Measurements from ENCODE around the gene GLB1L.

Gene GLB1L

DNA sequence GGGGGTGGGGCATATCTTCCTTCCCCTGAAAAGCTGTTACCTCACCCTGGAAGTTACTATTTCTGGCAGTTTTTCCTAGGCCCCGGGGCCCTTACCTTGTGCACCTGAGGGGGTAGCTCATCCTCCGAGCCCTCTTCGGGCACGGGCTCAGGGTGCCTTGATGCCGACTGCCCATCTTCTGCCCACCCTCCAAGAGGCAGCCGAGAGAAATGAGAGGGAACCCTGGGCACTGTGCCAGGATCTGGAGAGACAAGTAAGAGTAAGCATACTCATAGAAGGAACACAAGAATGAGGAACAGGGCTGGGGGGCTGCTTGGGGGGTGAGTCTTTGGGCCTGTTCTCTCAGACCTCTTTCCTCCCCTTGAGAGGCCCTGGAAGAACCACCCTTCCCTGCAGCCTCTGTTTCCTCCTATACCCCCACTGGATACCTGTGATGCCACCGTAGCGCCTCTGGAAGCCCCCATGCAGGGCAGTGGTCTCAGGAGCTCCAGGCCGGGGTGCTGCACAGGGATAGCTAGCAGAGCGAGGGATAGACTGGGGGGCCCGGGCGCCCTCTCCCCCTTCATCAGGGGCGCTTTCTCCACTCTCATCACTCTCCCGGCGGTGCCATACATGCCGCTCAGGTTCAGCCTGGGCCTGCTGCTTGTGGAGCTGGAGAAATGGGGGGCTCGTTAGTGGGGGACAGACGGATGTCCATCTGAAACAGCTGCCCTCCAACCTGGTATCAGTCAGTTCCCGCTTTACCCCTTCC, 24.4 kb downstream of the GLB1L start:
- no peak for DNase-seq

DNA sequence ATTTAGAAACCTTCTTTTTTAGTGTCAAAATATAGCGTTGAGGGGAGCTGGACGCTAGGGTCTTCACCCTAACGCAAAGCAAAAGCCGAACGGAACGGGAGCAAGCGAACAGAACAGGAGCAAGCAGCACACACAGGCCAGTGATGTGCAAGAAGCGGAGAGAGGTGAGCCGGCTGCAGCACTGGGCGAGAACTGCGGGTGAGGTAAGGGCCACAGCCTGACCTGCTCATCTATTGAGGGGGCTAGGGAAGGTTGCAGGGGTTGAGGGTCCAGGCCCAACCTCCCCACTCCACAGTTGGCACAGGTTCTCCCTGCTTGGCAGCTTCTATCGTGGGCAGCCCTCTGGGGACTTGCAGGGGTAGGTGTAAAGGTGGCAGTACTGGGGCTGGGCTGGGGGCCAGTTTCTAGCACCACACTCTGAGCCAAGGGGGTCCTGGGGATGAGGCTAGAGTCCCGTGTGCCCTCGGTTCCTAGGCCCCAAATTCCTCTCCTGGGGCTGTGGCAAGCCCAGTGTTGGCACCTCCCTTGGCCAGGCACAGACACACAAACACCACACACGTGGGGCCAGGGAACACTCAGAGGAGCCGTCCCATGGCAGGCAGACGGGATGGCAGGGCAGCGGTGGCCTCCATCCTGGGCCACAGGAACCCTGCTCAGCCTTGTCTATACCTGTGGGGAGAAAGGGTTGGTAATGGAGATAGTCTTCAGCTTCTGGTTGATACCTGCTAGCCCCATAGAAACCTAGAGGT, 25.3 kb downstream of the GLB1L start:
- no peak for DNase-seq

GRCh38 chr2:219218732-219219701, 26.2 kb downstream of the GLB1L start, which contains the start of gene ABCB6:
Gene ABCB6, minus strand, starts transcription at chr2:219218958. Its CDS starts 285 bp downstream, at chr2:219218673.
- peak; percentile 66 for DNase-seq

- DNase-seq: peak; percentile 41
Observed at GRCh38 chr2:219218217-219218731, 27.0 kb downstream of the GLB1L start.

GRCh38 chr2:219216535-219216915, 28.7 kb downstream of the GLB1L start:
- no peak for DNase-seq

GRCh38 chr2:219215871-219216534, 29.2 kb downstream of the GLB1L start:
- no peak for DNase-seq

DNA sequence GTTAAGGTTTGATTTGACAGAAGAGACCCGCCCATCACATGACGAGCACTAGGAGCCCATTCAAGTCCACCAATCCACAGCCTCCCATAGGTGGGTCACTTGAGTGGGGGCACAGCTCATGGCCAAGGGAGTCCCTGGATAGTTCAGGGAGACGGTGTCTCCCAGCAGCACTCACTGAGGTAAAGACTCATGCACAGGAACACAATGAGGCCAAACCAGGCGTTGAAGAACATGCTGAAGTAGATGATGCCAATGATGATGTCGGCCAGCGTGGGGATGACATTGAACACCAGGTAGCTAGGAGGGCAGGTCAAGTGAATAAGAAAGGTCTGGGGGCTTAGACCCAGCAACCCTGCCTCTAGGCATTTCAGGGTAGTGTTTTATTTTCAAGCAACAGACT, 30.5 kb downstream of the GLB1L start:
- no peak for DNase-seq

- no peak for DNase-seq
Observed at GRCh38 chr2:219214141-219214540, 31.1 kb downstream of the GLB1L start.

DNA sequence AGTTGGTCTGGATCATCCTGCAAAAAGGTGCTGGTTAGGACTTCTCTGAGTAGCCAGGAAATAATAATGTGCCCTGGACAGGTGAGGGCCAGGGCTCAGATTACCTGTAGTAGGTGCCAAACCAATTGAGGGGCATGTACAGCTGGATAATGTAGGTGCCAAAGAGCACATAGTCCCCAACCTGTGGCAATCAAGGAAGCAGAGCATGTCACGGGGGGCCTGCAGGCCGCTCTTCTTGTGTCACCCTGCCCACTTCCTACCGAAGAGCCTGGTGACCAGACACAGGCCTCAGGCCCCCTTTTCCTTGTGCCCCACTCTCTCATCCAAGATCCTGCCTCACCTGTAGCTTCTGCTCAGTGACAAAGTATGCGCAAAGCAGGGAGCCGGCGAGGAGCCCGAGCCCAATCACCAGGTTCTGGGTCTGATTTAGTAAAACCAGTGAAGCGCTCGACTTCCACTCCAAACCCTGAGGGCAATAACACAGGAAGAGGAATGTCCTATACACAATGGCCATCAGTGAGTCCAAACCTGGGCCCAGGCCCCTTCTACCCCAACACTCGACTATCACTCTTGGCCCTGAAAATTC, 31.7 kb downstream of the GLB1L start:
- no peak for DNase-seq

DNA sequence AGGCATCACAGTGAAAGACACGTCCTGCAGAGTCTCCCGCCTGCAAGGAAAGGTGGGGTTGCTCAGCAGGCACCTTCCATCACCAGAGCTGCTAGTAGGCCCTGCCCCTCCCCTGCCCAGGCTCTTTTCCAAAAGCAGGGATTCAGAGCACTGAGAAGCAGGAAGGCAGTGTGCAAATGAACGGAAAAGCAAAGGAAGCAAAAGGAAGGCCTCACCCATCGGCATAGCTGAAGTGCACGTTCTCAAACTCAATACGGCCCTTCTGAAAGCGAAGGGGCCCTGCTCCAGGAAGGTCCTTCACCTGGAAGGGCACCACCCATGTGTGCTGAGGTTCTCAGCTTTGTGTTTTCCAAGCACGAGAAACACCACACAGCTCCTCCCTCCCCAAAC, 32.2 kb downstream of the GLB1L start:
- DNase-seq: no peak

DNA sequence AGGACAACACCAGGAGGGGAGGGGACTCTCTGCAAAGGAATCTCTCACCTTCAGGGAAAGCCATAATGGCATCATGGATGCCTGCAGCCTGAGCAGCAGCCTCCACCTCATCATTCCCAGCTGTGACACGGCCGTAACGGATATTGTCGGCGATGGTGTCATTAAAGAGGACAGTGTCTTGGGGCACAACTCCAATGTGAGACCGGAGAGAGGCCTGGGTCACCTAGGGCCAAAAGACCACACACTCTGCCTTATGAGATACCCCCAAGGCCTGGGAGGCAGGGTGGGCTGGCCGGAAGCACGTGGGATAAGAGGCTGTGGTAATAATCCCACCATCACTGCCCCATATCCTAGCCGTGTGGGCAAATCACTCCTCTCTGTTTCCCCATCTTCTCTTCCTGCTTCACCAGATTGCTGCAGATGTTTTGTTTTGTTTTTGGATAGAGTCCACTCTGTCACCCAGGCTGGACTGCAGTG, 34.3 kb downstream of the GLB1L start:
- no peak for DNase-seq

DNA sequence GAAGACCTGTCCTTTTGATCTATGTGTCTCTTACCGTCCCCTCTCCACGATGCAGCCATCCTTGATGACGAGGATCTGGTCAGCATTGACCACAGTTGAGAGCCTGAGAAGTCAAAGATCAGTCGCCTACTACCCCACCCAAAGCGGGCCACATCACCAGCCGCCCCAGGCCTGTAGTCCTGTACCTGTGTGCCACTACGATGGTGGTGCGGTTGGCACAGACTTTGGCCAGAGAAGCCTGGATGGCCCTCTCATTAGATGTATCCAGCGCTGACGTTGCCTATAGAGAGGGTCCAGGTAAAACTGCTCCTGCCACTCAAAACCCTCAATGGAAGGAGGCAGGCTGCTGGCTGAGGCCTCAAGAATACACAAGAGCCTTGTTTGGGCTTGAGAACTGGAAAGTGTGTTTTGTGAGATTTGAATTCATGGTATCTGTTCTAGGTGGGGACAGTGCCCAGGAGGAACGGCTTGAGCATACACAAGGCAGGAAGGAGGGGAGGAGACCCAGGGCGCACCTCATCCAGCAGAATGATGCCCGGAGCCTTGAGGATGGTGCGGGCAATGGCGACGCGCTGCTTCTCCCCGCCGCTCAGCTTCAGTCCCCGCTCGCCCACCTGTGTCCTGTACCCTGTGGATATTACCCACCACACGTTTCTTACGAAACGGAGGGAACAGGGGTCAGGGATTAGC, 34.9 kb downstream of the GLB1L start:
- DNase-seq: no peak

GRCh38 chr2:219209236-219210195, 35.7 kb downstream of the GLB1L start:
- DNase-seq: no peak

GRCh38 chr2:219207884-219208740, 37.1 kb downstream of the GLB1L start:
- peak; percentile 3 for DNase-seq

DNA sequence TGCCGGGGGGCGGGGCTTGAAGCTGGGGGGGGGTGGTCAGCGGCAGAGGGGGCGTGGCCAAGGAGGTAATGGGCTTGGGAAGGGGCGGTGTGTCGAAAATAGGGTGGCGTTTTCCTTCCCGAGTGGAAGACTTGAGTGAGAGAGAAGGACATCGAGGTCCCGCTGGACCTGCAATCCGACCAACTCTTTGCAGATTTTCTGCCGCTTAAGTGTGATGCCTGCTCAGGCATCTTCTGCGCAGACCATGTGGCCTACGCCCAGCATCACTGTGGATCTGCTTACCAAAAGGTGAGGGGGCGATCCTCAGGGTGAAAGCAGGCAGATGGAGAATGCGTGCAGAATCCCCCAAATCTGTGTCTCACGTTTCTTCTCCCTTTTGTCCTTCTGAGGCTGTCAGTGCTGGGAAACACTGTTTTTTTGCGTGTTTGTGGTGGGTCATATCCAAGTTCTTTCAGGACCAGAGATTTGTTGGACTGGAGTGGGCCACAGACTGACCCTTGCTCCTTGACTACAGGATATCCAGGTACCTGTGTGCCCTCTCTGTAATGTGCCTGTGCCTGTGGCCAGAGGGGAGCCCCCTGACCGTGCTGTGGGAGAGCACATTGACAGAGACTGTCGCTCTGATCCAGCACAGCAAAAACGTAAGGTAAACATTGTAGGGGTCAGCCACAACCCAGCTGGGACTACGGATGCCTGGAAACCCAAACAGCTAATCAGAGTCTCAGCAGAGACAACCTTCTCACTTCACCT, 37.9 kb downstream of the GLB1L start:
- DNase-seq: no peak

DNA sequence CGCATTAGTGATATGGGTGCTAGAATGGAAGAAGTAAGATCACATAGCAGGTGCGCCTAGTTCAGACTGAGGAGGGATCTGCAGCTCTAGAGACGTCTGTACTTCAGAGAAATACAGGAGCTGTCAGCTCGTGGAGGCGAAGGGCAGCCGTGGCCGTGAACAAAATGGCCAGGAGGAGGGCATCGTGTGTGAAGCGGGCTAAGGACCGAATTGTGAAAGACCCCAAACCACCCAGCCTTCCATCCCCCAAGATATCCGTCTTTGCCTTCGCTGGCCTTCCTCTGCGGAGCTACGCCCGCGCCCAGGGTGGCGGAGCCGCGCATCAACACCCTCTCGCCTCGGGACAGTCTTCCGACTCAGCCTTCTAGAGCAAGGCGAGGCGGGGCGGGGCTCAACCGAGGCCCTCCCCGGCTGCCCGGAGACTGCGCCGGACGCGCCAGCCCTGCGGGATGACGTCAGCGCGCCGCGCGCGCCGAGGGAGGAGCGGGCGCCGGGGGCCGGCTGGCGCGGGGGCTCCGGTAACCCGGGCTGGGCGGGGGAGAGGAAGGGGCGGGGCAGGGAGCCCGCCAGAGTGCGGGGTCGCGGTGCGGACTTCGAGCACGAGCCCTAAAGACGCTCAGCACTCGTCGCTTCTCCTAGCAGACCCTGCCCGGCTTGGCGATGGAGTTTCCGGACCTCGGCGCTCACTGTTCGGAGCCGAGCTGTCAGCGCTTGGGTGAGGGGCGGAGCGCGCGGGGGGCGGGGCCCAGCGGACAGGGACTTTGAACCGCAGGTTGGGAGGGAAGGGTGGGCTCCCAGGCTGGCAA, 38.7 kb downstream of the GLB1L start, which contains the start of gene ZFAND2B:
Gene ZFAND2B (plus strand): TSS at position 455 of the 806 bp plus-strand sequence. CDS start 206 bp downstream, at position 661.
- DNase-seq: peak; percentile 89

DNA sequence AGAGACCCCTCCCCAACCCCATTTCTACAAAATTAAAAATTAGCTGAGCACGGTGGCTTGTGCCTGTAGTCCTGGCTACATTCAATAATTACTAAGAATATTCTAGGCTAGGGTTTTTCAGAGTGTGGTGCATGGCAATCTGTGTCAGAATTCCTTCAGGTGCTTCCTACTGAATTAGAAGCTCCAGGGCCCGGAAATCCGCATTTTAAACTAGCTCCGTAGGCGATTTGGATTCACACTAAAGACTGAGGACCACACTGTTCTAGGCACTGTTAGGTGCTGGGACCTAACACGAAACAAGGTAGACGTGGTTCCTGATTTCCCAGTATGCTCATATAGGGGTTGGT, 39.3 kb downstream of the GLB1L start:
- no peak for DNase-seq
